Eye (tissue), 1 donor: ENCODE results near the gene TRIM49B.
"Not testable (repeated sequence)": the region's sequence is repeated elsewhere in the genome, so short reads cannot be mapped to it uniquely, and the experiment has no call there.

Experiments used
- DNase-seq: peaks from one replicate; pipeline ENCODE4 v3.0.0-alpha.2; 2015

TRIM49B gene, protein sequence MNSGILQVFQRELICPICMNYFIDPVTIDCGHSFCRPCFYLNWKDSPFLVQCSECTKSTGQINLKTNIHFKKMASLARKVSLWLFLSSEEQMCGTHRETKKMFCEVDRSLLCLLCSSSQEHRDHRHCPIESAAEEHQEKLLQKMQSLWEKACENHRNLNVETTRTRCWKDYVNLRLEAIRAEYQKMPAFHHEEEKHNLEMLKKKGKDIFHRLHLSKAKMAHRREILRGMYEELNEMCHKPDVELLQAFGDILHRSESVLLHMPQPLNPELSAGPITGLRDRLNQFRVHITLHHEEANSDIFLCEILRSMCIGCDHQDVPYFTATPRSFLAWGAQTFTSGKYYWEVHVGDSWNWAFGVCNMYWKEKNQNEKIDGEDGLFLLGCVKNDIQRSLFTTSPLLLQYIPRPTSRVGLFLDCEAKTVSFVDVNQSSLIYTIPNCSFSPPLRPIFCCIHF

DNA sequence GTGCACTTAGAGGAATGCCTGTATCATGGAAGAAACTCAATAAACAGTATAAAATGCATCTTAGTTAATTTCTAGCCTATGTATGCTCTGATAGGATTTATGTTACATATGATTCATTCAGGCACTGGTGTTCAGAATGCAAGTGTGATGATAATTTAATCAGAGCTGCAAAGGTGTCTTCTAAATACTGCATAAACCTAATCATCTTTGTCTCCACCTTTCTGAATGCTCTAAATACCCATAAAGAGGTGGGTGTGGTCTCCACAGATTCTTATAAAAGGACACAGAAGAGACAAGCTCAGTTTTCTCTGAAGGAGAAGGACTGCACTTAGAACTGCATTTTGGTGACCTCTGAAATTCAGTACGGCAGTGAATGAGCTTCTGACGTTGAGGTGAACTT lies at the start of gene TRIM49B:
Gene TRIM49B (plus strand): TSS at position 301 of the 400 bp plus-strand sequence. CDS start 2,777 bp downstream, outside the sequence.
- DNase-seq: not testable (repeated sequence)

DNA sequence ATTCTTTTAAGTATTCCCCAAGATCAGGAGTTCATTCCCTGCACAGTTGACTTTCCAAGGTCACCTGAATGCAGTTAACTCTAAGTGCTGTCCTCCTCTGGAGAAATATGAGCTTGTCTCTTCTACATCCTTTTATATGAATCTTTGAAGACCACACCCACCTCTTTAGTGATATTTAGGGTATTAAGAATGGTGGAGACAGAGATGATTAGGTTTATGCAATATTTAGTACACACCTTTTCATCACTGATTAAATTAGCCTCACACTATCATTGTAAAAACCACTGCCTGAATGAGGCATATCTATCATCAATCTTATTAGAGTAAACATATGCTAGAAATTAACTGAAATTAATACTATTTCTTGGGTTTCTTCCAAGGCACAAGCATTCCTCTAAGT lies 44.8 kb upstream of the TRIM49B start, which contains the start of gene TRIM51G:
Gene TRIM51G (minus strand): TSS at position 101 of the 400 bp plus-strand sequence. CDS start 2,190 bp downstream, outside the sequence.
- DNase-seq: not testable (repeated sequence)

DNA sequence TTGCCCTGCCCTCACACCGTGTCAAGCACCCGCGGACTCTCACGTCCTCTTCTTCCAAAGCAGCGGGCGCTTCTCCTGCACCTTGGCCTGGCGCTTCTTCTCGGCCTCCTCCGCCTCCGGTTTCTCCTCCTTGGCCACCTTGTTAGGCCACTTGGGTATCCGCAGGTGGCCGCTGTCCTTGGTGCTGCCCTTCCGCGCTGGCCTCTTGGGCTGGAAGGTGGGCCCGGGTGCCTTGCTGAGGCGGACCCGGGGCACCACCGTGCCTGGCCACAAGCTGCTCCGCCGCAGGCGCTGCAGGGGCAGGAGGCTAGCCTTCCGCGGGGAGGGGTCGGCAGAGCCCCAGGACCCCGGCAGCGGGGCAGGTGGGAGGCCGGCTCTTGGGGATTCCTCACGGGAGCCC lies 19.6 kb downstream of the TRIM49B start:
- DNase-seq: not testable (repeated sequence)

DNA sequence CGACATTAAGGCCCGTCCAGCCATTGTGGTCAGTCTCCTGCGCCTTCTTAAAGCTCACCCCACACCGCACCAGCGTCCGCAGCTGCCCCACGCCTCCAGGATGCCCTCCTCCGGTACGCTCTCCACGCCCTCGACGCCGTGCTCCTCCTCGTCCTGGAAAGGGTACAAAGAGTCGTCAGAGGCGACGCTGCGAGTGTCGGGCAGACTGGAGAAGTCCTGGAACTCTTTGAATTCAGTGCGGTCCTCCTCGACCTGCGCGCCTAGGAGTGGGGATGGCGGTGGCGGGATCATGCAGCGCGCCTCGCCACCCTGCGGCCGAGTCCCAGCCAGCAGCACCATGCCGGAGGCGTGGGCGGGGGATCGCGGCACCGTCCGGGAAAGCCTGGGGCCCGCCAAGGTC lies 21.2 kb downstream of the TRIM49B start:
- DNase-seq: not testable (repeated sequence)

DNA sequence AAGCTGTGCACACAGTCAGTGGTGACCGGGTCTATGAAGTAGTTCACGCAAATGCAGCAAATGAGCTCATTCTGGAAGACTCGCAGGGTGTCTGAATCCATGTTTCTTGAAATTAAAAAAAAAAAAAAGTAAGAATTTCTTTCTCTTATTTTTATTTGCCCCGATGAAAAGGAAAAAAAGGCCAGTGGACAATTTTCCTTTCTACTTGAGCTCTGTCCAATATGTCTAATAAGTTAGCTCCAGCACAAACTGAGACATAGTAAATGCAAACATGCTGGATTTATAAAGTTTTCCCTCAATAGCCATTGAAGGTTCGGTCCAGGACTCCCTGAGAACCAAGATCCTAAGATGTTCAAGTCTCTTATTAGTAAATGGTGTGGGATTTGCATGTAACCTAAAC lies 30.4 kb downstream of the TRIM49B start, which contains the start of gene TRIM64C:
Gene TRIM64C (minus strand): TSS at position 101 of the 400 bp plus-strand sequence. CDS start 0 bp downstream, at position 101.
- not testable (repeated sequence) for DNase-seq

DNA sequence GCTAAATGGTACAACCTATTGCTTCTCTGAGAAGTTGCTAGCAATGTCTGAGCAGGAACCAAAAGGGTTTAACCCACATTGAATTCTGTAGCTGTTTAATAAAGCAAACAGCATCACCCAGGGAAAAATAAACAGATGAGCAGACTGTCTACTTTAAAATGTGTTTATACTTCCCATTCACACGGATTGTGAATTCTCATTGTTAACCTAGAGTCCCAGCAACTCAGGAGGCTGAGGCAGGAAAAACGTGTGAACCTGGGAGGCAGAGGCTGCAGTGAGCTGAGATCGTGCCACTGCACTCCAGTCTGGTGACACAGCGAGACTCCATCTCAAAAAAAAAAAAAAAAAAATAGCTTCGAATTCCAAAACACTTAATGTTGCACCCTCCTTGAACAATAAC lies 41.3 kb downstream of the TRIM49B start:
- DNase-seq: not testable (repeated sequence)
